CD14-positive monocyte (primary cell): ENCODE data around the gene KSR1. TPM values are rescaled to one million over a fixed set of nuclear protein-coding genes. Genes with fewer than 3 reads are reported as not detected.

Experiments used
- DNase-seq, 3 donors: peaks; one replicate each; pipeline ENCODE4 v3.0.0-alpha.2; 2011 to 2022
- H2AFZ ChIP-seq: 2 replicates; pipeline ENCODE4 v1.6.0; 2012; ENCODE audit warnings: mild to moderate bottlenecking, low read depth, low read length, inconsistent platforms; ENCODE audit not compliant: insufficient read depth, poor library complexity, severe bottlenecking
- H3K27ac ChIP-seq, 2 donors: 1 replicate in 1 of 2; 2 replicates in 1 of 2; pipeline ENCODE4 v1.5.1; 2012 to 2013; ENCODE audit warnings: low read length in 2 of 2, control low read depth in 1 of 2, inconsistent platforms in 1 of 2, low read depth in 1 of 2, mild to moderate bottlenecking in 1 of 2
- H3K27me3 ChIP-seq, 2 donors: one replicate each; pipeline versions ENCODE4 v1.6.0 to v1.6.1; 2011 to 2013; ENCODE audit warnings: low read length in 2 of 2; ENCODE audit not compliant: control insufficient read depth in 2 of 2, insufficient read depth in 2 of 2
- H3K36me3 ChIP-seq, 2 donors: replicated peaks in 1 of 2; 1 replicate in 1 of 2; 2 replicates in 1 of 2; pipeline versions ENCODE4 v1.5.1 to v1.6.1; 2012 to 2013; ENCODE audit warnings: low read length in 2 of 2, control low read depth in 1 of 2, inconsistent platforms in 1 of 2, mild to moderate bottlenecking in 1 of 2; ENCODE audit not compliant: insufficient read depth in 2 of 2, control insufficient read depth in 1 of 2
- H3K4me1 ChIP-seq, 2 donors: 1 replicate in 1 of 2; 2 replicates in 1 of 2; pipeline versions ENCODE4 v1.5.1 to v1.6.1; 2012 to 2013; ENCODE audit warnings: low read length in 2 of 2, control low read depth in 1 of 2, inconsistent platforms in 1 of 2, mild to moderate bottlenecking in 1 of 2, moderate library complexity in 1 of 2; ENCODE audit not compliant: insufficient read depth in 2 of 2, control insufficient read depth in 1 of 2
- H3K4me2 ChIP-seq: replicated peaks from 2 replicates; pipeline ENCODE3; 2012; ENCODE audit warnings: low read length, moderate library complexity, mild to moderate bottlenecking; ENCODE audit not compliant: poor library complexity, severe bottlenecking; ENCODE audit errors: extremely low read depth
- H3K4me3 ChIP-seq, 3 experiments: fragments of 200-600 bp in 1 of 3; sonication (generic) in 1 of 3; replicated peaks in 1 of 3; 1 replicate in 2 of 3; 2 replicates in 1 of 3; pipeline ENCODE4 v1.5.1; 2011 to 2013; ENCODE audit warnings: low read length in 3 of 3, mild to moderate bottlenecking in 3 of 3, control low read depth in 2 of 3, low read depth in 2 of 3, inconsistent platforms in 1 of 3, moderate library complexity in 1 of 3
- H3K79me2 ChIP-seq: 2 replicates; pipeline ENCODE4 v1.6.0; 2012; ENCODE audit warnings: mild to moderate bottlenecking, control low read depth, inconsistent platforms, low read length, moderate library complexity; ENCODE audit not compliant: insufficient read depth
- H3K9ac ChIP-seq: 2 replicates; pipeline ENCODE4 v1.6.0; 2017; ENCODE audit warnings: low read length, mild to moderate bottlenecking; ENCODE audit not compliant: insufficient read depth, poor library complexity, severe bottlenecking
- H3K9me3 ChIP-seq, 2 donors: replicated peaks in 1 of 2; 1 replicate in 1 of 2; 2 replicates in 1 of 2; pipeline versions ENCODE4 v1.5.1 to v1.6.1; 2012 to 2013; ENCODE audit warnings: low read length in 2 of 2, control low read depth in 1 of 2; ENCODE audit not compliant: control insufficient read depth in 1 of 2, insufficient read depth in 1 of 2
- H4K20me1 ChIP-seq: 2 replicates; pipeline ENCODE4 v1.6.0; 2012; ENCODE audit warnings: mild to moderate bottlenecking, low read length, control low read depth, moderate library complexity; ENCODE audit not compliant: insufficient read depth
- H3K27ac Mint-ChIP-seq, 7 donors: one replicate each; pipeline ENCODE4 v1.8.0; 2020; ENCODE audit warnings: mild to moderate bottlenecking in 7 of 7, mixed read lengths in 7 of 7, moderate library complexity in 6 of 7, inconsistent platforms in 2 of 7
- H3K27me3 Mint-ChIP-seq, 3 donors: one replicate each; pipeline ENCODE4 v1.8.0; 2021 to 2022; ENCODE audit warnings: low read depth in 3 of 3, mild to moderate bottlenecking in 3 of 3, mixed read lengths in 3 of 3, moderate library complexity in 3 of 3, inconsistent platforms in 1 of 3
- H3K36me3 Mint-ChIP-seq, 2 donors: one replicate each; pipeline ENCODE4 v1.8.0; 2020; ENCODE audit warnings: mixed read lengths in 2 of 2, inconsistent platforms in 1 of 2, mild to moderate bottlenecking in 1 of 2
- H3K4me1 Mint-ChIP-seq: one replicate; pipeline ENCODE4 v1.8.0; 2020; ENCODE audit warnings: mild to moderate bottlenecking, mixed read lengths
- H3K4me3 Mint-ChIP-seq, 2 donors: one replicate each; pipeline ENCODE4 v1.8.0; 2020; ENCODE audit warnings: mild to moderate bottlenecking in 2 of 2, mixed read lengths in 2 of 2, moderate library complexity in 1 of 2
- H3K9me3 Mint-ChIP-seq, 7 donors: one replicate each; pipeline ENCODE4 v1.8.0; 2020 to 2022; ENCODE audit warnings: mixed read lengths in 7 of 7, mild to moderate bottlenecking in 6 of 7, moderate library complexity in 6 of 7, inconsistent platforms in 2 of 7
- CTCF ChIP-seq: fragments of 200-600 bp; IDR thresholded peaks from one replicate; pipeline ENCODE4 v1.8.0; 2022; ENCODE audit warnings: antibody characterized with exemption, mild to moderate bottlenecking
- WGBS: methylation state at CpG from one replicate; pipeline ENCODE4 v1.1.5; 2013; ENCODE audit warnings: missing lambda C conversion rate; ENCODE audit not compliant: insufficient coverage; 5-methylcytosine and 5-hydroxymethylcytosine counted together
- intact Hi-C, 2 donors: fragments of 100-400 bp; cut with micrococcal nuclease; formaldehyde crosslinking; loops; one replicate each; pipeline versions ENCODE4 v1.15.0 to v1.15.1; 2023
- polyA plus RNA-seq, 3 donors: library from polyadenylated mRNA; depleted of rRNA in 1 of 3; unstranded in 2 of 3; stranded (reverse) in 1 of 3; fragments of 300-500 nt in 2 of 3; fragments of >200 nt in 1 of 3; fragmentation: Illumina TruSeq in 2 of 3; gene quantifications; 1 replicate in 2 of 3; 2 replicates in 1 of 3; pipeline ENCODE4 v1.2.3, GENCODE V29; 2012 to 2021

KSR1 gene
- polyA plus RNA-seq, 3 donors, result 1.2 to 111 (median 4.2) TPM

GRCh38 chr17:27558842-27559505 lies 102.7 kb downstream of the KSR1 start:
- Histone ChIP-seq H2AFZ (no peak overlapping the region), H3K4me2 (no peak overlapping the region), H4K20me1 (peaks cover 90% of the 10 kb centered on the region), H3K4me1 (peaks cover 23 to 24% of the 10 kb centered on the region in 2 donors), H3K4me3 (no peak overlapping the region), H3K36me3 (peaks cover 13 to 42% of the 10 kb centered on the region in 2 donors), H3K9ac (no peak overlapping the region), H3K27me3 (no peaks in the 10 kb centered on the region), H3K27ac (no peak overlapping the region), H3K79me2 (peaks cover 3% of the 10 kb centered on the region), H3K9me3 (no peaks in the 10 kb centered on the region)
- Mint-ChIP-seq H3K4me1 (peaks cover 46% of the 10 kb centered on the region), H3K9me3 (peaks cover 0 to 2% (median 0%) of the 10 kb centered on the region in 7 donors), H3K4me3 (peak overlapping the region; percentile 10 to 56), H3K27me3 (no peaks in the 10 kb centered on the region), H3K36me3 (peaks cover 60 to 72% of the 10 kb centered on the region in 2 donors), H3K27ac (peak overlapping the region in 3 of 7 donors; percentile 43 to 67 (median 46))
- WGBS, result 49% methylated on average over 7 of the region's 12 CpGs
- no peak for TF ChIP-seq CTCF
- intact Hi-C loops, result no loop called here
- DNase-seq, result peak in 2 of 3 donors; percentile 45

- H3K4me1 ChIP-seq, result peaks cover 23 to 24% of the 10 kb centered on the region in 2 donors
- Mint-ChIP-seq H3K4me1 (peaks cover 46% of the 10 kb centered on the region), H3K9me3 (peaks cover 0 to 2% (median 0%) of the 10 kb centered on the region in 7 donors), H3K36me3 (peaks cover 57 to 70% of the 10 kb centered on the region in 2 donors), H3K4me3 (peak overlapping the region; percentile 56 to 59), H3K27ac (peak overlapping the region in 6 of 7 donors; percentile 27 to 72 (median 45)), H3K27me3 (no peaks in the 10 kb centered on the region)
- intact Hi-C loops, result no loop called here
- H3K9me3 ChIP-seq, result no peaks in the 10 kb centered on the region
- H3K4me2 ChIP-seq, result peak overlapping the region; percentile 34
- H3K9ac ChIP-seq, result no peak overlapping the region
- H3K27ac ChIP-seq, result no peak overlapping the region
- no peak for TF ChIP-seq CTCF
- H3K79me2 ChIP-seq, result peaks cover 3% of the 10 kb centered on the region
- H3K27me3 ChIP-seq, result no peaks in the 10 kb centered on the region
- H3K36me3 ChIP-seq, result peaks cover 15 to 46% of the 10 kb centered on the region in 2 donors
- H2AFZ ChIP-seq, result no peak overlapping the region
- no peak overlapping the region for H3K4me3 ChIP-seq
- H4K20me1 ChIP-seq, result peaks cover 94% of the 10 kb centered on the region
- peak in 2 of 3 donors; percentile 26 to 27 for DNase-seq
- 44% methylated on average over 21 of the region's 22 CpGs for WGBS
Observed at GRCh38 chr17:27559506-27560481, 103.5 kb downstream of the KSR1 start.
